Activated gamma-delta T cell (primary cell): ENCODE measurements around the gene SEC61A1.

Experiments
- DNase-seq: peaks from one replicate; lab custom pipeline; 2025; lab: John Stamatoyannopoulos, UW
- total RNA-seq, 2 donors: gene quantifications; one replicate each; lab custom pipeline; 2026; lab: John Stamatoyannopoulos, UW

Gene SEC61A1
- 188 to 209 reads per million in 2 donors for total RNA-seq

DNA sequence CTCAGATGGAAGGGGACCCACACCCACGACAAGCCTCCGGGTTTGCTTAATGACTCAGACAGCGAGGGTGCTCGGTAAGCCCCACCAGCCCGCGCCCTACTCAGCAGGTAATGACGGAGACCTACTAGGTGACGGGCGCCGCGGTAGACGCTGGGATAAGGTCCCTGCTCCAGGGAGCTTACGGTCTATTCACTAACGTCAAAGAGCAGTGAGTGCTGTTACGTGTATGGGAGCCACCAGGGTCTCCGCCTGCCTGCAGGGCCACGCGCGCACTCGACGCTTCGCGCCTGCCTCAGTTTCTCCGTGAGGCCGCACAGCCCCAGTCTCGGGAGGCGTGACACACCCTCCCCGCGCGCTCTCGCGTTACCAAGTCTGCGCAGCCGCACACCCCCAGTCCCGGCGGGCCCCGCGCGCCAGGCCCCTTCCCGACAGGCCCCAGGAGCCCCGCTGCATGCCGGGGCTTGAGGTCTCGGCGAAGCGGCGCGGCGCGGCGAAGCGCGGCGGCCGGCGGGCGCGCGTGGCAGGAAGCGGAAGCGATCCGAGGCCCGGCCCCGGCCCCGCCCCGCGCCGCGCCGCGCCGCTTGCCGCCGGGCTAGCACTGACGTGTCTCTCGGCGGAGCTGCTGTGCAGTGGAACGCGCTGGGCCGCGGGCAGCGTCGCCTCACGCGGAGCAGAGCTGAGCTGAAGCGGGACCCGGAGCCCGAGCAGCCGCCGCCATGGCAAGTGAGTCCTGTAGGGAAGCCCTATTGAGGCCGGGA, at the start of gene SEC61A1:
Gene SEC61A1, plus strand, starts transcription at position 601 of the 758 bp plus-strand sequence. Its CDS starts 116 bp downstream, at position 717.
- peak; percentile 95 for DNase-seq

DNA sequence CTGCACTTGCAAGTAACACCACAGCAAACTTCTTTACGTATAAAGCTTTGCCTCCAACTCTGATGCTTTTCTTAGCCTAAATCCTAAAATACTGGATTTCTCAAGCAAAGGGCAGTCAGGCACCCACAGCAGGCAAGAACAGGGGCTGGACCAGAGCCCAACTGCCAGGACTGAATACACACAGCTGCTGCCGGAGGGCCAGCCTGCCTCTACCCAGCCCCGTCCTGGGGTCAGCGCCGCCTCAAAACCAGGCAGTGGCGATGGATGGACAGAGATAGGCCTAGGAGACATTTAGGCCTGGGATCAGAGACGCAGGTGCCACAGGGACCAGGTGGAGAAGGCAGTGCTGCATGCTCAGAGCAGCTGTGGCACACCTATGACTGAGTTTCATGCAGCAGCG, 47.6 kb upstream of the SEC61A1 start:
- DNase-seq: no peak

DNA sequence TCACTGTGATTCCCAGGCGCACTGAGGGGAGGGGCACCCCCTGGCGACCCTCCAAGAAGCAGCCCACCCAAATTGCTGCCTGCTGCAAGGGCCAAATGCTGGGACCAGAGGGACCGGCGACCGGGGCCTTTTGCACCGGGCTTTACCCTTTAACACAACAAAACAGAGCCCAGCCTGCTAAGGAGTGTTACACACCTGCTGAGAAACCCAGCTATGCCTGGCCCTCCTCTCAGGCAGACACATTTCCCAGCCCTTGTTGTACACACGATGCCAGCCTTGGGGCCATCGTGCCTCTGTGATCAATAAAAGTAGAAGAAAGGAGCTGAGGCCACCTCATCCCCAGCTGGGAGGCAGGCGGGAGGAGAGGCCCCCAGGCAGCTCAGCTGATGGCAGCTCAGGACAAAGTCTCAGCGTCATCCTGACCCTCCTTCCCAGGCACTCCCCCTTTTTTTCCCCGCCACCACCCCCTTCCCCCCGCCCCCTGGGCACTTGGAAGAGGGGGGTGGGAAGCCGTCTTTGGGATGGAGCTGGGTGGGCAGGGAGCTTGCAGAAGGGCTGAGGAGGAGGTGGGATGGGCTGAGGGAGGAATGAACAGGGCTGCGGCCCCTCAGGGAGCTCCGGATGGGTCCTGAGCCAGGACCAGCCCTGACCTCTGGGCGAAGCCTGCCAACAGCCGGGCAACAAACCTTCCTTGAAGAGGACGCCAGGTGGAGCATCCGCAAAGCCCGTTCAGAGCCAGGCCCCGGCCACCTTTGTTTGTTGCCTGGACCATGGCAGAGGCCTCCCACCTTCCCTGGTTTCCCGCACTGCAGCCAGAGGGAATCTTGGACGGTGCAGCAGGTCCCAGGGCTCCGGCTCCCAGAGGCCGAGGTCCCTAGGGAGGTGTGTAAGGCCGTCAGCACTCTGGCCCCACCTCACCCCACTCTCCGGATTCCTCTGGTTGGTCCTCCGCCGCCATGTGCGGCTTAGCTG, 45.9 kb upstream of the SEC61A1 start:
- no peak for DNase-seq

DNA sequence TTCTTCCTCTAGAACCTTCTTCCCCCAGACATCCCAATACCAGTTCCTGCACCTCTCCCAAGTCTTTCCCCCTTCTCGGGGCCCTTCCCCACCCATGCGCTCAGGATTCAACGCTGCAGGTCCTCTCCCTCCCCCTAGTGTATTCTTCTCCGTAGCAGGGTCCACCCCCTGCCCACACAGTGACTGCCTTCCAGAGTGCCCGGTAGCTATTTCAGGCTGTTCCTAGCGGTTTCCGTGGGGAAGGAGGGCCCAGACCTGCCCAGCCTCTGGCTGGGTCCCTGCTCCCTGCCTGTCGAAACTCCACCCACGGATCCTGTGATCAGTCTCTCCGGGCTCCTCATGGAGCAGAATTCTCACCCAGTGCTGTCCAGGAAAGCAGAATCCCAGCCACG, 45.2 kb upstream of the SEC61A1 start:
- DNase-seq: no peak

DNA sequence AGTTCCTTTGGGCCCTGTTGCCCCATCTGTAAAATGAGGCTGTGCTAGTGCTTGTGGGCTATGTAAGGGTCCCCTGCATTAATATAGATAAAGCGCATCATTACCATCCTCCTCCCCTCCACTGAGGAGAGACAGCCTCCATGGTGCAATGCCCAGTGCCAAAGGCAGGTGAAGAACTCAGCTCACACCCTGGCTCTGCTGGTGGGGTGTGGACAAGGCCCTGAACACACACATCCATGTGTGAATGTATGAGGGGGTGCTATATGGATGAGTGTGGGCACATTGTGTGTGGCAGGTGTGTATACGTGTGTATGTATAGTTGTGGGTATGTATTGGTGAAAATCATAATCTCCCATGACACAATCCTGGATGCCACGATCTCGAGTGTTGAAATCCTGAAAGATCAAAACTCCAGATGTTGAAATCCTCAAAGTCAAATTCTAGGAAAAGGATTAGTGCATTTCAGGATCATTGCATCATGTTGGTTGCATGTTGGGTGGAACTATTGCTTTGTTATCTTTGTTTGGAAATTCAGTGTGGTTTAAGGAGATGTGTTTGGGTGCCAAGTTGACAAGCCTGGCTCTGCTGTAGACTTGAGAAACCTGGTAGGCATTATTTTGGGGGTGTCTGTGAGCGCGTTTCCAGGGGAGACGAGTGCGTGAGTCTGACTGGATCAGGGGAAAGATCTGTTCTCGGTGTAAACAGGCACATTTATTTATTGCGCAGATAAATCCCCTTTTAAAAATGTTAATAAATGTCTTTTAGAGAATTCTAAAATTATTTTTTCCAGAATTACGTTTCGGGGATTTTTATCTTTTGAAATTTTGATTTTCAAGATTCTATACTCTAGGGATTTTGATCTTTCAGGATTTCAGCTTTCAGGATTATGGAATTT, 42.0 kb upstream of the SEC61A1 start:
- no peak for DNase-seq

DNA sequence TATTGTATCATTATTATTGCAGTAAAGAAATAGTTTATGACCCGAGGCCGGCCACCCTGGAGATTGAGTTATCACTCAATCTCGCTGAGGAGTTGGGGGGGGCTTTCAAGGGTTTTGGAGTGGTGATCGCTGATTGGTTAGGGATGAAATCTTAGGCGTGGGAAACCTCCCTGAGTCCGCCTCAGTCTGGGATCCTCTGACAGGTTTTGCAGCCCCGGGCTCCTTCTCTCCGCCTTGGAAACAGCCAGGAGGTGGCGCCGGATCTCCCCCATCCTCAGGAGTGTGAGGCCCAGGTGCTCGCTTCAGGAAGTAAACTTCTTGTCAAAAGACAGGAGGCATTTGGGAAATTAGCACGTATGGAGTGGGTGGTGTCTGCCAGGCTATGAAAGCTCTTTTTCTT, 41.1 kb upstream of the SEC61A1 start:
- DNase-seq: no peak

DNA sequence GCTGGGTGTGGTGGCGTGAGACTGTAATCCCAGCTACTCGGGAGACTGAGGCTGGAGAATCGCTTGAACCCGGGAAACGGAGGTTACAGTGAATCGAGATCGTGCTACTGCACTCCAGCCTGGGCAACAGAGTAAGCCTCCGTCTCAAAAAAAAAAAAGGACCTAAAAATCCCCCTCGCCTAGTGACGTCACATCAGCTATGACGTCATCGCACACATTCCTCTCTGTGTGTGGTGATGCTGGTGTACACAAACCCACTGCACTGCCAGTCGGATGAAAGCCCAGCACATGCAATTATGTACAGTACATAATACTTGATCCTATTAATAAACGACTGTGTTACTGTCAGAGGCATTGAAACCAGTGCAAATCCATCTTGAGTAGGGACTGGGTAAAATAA, 40.2 kb upstream of the SEC61A1 start:
- no peak for DNase-seq

DNA sequence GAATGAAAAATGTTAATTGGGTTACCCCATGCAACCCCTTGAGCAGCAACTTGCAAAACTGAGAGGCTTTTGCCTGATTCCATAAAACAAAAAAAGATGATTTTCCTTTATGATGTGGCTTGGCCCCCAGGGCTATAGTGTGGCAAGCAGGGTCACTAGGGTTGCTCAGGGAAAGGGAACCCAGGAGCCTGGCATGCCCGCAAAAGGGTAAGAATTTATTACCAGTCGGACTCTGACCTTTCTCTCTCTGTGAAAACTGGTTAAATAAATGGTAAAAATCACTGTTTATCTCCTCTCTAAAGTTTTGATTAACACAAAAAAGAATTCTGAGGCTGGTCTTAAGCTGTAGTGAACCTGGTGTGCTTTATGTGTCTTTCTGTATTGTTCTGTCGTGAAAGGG, 37.7 kb upstream of the SEC61A1 start:
- no peak for DNase-seq

DNA sequence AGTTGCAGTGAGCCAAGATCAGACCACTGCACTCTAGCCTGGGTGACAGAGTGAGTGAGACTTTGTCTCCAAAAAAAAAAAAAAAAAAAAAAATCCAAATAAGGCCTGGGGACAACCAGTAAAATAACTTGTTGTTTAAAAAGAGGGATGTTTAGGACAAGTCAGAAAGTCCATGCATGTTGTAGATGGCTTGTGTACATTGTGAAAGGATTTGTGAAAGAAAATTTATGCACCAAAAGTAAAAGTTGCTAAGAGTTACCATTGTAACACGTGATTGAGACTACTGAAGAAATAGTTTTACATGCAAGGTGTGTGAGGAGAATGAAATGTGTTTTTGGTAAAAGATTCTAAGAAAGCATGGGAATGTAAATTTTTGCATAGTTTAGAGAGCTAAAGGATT, 35.7 kb upstream of the SEC61A1 start:
- no peak for DNase-seq

DNA sequence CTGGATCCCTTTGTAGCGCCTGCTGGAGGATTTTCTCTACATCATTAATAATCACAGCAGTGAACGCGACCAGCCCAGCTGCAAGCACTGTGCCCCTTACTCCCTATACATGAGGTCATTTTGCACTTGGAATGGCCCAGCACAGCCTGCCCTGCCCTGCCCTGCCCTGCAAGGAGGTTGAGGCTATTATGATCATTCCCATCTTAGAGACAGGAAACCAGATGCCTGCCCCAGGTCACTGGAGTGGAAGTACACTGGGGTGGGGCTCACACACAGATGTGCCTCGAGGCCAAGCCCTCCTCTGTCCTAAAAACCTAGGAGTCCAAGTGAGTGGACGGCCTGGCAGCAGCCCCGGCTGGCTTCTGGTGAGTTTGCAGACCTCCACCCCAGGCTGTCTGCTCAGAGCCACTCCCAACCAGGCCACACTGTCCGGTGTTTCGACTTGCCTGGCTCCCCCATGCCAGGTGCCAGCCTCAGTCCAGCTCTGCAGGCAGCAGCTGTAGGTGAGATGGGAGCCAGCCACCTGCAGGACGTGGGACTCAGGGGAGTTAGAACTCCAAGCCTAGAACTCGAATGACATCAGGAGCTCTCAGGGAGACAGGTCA, 30.4 kb upstream of the SEC61A1 start:
- DNase-seq: no peak

DNA sequence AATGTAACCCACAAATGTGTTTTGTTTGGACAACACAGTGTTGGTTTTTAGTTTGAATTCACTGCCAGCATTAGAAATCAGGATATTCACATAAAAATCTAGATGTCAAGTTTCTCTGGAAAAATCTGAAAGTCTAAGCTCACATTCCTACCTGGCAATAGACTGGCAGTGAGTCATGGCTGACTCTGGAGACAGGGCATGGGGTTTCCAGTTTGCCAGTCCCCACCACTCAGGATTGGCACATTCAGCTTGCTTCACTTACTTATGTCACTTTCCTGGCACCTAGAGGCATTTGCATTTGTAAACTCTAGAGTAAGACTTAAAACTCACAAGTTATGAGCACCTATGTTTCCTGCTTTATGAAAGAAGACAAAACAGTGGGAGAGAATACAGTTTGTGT, 19.1 kb upstream of the SEC61A1 start:
- DNase-seq: no peak

DNA sequence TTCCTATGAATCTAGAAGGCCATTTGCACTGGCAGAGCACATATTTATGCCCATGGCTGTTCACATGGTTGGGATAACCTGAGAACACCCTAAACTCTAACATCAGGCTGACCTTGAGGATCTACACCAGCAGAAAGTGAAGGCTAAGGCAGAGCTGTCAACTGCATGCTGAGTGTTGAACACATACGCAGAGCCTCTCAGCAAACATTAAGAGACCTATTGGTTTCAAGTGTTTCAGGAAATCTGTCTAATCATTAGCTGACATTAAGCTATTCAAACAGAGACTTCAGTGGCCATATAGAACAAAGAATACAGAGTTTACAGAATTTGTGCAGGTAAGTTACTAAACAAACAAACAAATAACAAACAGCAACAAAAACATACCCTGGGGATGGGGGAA, 16.1 kb upstream of the SEC61A1 start:
- DNase-seq: no peak

DNA sequence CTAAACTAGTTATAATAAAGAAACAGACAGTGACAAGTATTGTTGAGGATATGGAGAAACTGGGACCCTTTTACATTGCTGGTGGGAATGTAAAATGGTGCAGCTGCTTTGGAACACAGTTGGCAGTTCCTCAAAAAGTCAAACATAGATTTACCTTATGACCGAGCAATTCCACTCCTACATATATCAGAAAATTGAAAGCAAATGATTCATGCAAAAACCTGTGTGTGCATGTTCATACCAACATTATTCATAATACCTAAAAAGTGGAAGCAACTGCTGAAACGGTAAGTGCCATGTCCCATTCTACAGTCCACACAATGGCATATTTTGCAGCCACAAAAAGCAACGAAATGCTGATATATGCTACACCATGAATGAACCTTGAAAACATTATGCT, 12.2 kb upstream of the SEC61A1 start:
- no peak for DNase-seq

DNA sequence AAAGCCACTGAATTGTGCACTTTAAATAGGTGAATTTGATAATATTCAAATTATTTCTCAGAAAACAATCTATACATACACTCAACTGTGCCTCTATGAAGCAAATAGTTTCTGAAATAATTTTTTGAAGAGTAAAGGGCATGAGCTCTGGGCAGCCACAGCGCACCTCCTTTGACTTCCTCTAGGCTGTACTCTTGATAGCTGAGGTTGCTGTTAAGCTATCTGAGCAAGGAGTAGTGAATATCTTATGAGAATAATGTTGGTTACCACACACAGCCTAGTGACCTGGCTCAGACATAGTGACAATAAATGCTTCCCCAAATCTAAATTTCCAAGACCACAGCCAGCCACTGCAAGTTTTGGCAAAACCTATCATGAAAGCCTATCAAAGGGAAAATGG, 11.6 kb upstream of the SEC61A1 start:
- DNase-seq: no peak

DNA sequence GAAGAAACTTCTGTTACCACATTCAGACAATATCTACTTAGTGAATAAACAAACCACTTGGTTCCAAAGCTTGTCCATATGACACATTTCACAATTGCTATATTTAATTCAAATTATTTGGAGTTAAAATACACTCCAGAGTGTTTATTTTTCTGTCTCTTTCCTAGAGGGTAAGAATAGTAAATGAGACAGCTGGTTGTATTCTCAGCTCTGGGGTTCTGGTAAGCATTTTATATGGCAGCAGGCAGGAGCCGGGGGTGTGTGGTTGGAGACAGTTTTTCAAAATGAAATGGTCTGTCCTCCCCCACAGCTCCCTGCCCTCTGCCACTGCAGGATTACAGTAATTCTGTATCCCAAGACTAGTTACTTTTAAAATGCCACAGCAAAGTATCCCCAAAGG, 10.9 kb upstream of the SEC61A1 start:
- no peak for DNase-seq

DNA sequence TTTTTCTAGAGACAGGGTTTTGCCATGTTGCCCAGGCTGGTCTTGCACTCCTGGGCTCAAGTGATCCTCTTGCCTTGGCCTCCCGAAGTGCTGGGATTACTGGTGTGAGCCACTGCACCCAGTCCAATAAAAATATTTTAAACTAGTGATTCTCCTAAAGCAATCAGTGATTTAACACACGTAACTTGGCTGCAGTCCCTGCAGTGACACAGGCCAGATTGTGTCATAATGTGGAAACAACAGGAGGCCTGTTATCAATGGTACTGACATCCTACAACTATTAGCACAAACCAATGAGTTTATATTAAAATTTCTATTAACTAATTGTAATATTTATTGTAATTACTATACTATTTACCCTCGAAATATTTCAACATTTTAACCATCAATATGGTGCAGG, 1.6 kb upstream of the SEC61A1 start:
- DNase-seq: no peak

DNA sequence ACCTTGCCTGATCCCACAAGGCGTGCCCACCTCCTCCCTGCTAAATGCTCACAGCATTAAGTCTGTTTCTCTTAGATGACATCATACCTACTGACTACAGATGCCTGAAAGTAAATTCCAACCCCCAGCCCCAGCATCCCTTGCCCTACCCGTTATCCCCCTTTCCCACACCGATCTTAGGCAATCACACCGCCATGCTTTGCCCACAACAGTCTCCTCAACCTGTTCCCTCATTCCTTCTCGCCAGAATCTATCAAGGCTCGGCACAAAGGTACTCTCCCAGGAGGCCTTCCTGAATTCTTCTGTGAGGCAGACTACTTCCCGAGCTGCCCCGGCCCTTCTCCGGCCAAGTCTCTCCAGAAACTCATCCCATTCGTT, 789 bp upstream of the SEC61A1 start:
- DNase-seq: no peak

DNA sequence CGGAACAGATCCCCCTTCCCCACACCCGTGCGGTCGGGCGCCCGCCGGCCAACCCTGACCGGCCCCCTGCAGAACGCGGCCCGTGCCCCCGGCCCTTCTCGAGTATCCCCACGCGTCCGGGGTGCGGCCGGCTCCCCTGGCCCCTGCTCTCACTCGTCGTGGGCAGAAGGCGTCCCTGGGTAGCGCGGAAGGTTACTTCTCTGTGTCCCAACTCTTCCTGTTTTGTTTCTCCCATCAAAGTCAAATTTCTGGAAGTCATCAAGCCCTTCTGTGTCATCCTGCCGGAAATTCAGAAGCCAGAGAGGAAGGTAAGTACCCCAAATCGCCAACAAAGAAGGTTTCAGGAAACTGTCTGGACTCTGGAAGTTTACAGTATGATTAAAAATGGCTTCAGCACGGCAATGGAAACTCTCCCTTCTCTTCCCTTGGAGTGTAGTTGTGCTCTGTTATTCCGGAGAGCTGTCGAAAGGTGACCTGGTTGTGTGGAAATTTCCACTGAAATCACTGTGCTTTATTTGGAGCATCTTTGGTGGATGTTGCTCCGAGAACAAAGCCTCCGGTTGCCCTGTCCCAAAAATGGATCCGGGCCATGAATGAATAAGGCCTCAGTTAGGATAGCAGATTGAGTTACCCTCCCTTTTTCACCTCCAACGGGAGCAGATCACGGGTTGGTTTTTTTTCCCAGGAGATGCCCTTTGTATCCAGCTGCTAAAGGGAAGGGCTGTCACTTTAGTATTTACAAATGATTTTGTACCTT, 536 bp downstream of the SEC61A1 start:
- DNase-seq: no peak

DNA sequence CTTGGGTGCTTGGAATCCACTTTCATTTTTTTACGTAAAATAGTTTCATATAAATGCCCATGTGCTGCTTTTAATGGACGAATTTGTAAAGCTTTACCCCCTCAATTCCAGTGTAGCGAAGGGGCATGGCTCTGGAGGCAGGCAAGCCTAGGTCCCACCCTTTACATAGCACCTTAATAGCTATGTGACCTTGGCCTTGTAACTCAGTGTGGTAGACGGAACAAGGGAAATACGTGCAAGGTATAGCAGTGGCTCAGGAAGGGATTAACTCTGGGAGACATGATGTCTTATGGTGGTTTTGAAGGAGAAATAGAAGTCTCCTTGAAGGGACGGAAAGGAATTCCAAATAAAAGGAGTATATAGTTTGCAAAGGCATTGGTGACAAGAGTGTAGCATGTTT, 1.4 kb downstream of the SEC61A1 start:
- no peak for DNase-seq

DNA sequence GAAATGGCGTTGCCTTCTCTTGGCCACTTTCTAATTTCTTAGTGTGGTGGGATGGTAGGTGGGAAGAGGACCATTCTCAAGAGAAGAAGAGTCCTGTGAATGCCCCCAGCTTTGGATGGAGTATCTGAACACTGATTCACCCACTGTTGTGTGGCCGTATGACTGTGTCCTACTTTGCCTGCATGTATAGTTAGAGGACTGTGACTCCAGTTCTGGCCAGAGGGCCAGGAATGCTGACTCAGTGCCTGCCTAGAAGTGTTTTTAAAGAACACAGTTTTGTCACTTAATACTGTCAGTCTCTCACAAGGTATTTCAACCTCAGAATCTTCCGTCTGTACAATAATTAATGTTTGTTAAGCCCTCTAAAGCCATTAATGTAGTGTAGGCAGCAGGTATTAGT, 2.1 kb downstream of the SEC61A1 start:
- no peak for DNase-seq

DNA sequence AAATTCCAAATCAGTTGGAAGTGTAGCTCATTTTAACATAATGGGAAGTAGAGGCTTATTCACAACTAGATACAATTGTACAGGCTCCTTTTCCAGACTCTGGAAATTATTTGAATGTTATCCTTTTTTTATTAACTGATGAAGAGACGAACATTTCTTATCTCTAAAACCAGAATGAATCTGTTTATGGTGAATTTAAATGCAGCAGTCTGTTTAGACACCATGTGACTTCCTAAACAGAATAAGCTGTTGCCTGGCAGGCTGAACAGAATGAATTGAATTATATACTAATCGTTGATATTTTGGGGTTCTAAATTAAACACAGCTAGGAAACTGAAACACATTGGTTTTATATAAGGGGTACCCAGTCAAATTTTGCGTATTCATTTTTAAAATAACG, 4.0 kb downstream of the SEC61A1 start:
- DNase-seq: no peak
